Stimulated activated CD8-positive, alpha-beta memory T cell treated with anti-CD3 and anti-CD28 coated beads, Interleukin-7, amount 100 ng/mL, for 1 hour (primary cell): Measurements from ENCODE around the gene PIP5K1B.
"Not testable (repeated sequence)": the region's sequence is repeated elsewhere in the genome, so short reads cannot be mapped to it uniquely, and the experiment has no call there.

ENCODE experiments used
- DNase-seq, 2 donors: peaks; one replicate each; pipeline ENCODE4 v3.0.0-alpha.2; 2020; ENCODE audit warnings: low read depth in 2 of 2

PIP5K1B gene

GRCh38 chr9:69023650-69024049 lies 318.6 kb downstream of the PIP5K1B start:
- no peak for DNase-seq

- no peak for DNase-seq
Observed at GRCh38 chr9:69027355-69028097, 322.5 kb downstream of the PIP5K1B start.

GRCh38 chr9:69028754-69029153 lies 323.7 kb downstream of the PIP5K1B start:
- no peak for DNase-seq

GRCh38 chr9:69029535-69029934 lies 324.5 kb downstream of the PIP5K1B start:
- no peak for DNase-seq

GRCh38 chr9:69030851-69031645 lies 326.0 kb downstream of the PIP5K1B start:
- no peak for DNase-seq

GRCh38 chr9:69034071-69034470 lies 329.0 kb downstream of the PIP5K1B start:
- DNase-seq, result no peak

- DNase-seq, result peak; percentile 56 to 68
Observed at GRCh38 chr9:69035438-69036308, 330.6 kb downstream of the PIP5K1B start, which contains the start of gene FXN. Gene FXN, plus strand, starts transcription at chr9:69035752. Its CDS starts 31 bp downstream, at chr9:69035783.

GRCh38 chr9:69036309-69036708 lies 331.3 kb downstream of the PIP5K1B start:
- no peak for DNase-seq

- DNase-seq, result no peak
Observed at GRCh38 chr9:69036799-69037198, 331.8 kb downstream of the PIP5K1B start.

GRCh38 chr9:69040646-69041045 lies 335.6 kb downstream of the PIP5K1B start:
- DNase-seq, result no peak

GRCh38 chr9:69044240-69045219 lies 339.5 kb downstream of the PIP5K1B start:
- no peak for DNase-seq

GRCh38 chr9:69045821-69046220 lies 340.8 kb downstream of the PIP5K1B start:
- DNase-seq, result no peak

GRCh38 chr9:69046723-69047122 lies 341.7 kb downstream of the PIP5K1B start:
- DNase-seq, result no peak

GRCh38 chr9:69047371-69047770 lies 342.3 kb downstream of the PIP5K1B start:
- DNase-seq, result no peak

- no peak for DNase-seq
Observed at GRCh38 chr9:69049094-69049493, 344.1 kb downstream of the PIP5K1B start.

GRCh38 chr9:69050936-69051335 lies 345.9 kb downstream of the PIP5K1B start:
- not testable (repeated sequence) for DNase-seq

- DNase-seq, result no peak
Observed at GRCh38 chr9:69054989-69055388, 349.9 kb downstream of the PIP5K1B start.

GRCh38 chr9:69056191-69056815 lies 351.3 kb downstream of the PIP5K1B start:
- DNase-seq, result no peak

GRCh38 chr9:69058101-69058500 lies 353.1 kb downstream of the PIP5K1B start:
- DNase-seq, result no peak
